DMS153 treated with DMSO at 0.1 percent for 48 hours (cell line): Measurements from ENCODE around the gene ANKRD40.

Experiments used
- DNase-seq: peaks from one replicate; lab custom pipeline; 2025; ENCODE audit not compliant: unreplicated experiment; lab: John Stamatoyannopoulos, UW

Gene ANKRD40

GRCh38 chr17:50651661-50652060, 56.1 kb downstream of the ANKRD40 start:
- no peak for DNase-seq

GRCh38 chr17:50649042-50649908, 58.4 kb downstream of the ANKRD40 start:
- no peak for DNase-seq

GRCh38 chr17:50647187-50647586, 60.5 kb downstream of the ANKRD40 start:
- DNase-seq, result no peak

GRCh38 chr17:50645748-50646682, 61.7 kb downstream of the ANKRD40 start:
- no peak for DNase-seq
